Spleen (tissue), 11 donors: Measurements from ENCODE around the gene ADORA2A. TPM values are rescaled to one million over a fixed set of nuclear protein-coding genes. Genes with fewer than 3 reads are reported as not detected.

Experiments used
- DNase-seq: peaks from one replicate; pipeline ENCODE4 v3.0.0-alpha.2; 2020
- H3K27ac ChIP-seq, 8 donors: fragments of 200-600 bp; sonication (generic) in 7 of 8; 1 replicate in 4 of 8; 2 replicates in 4 of 8; pipeline versions ENCODE4 v1.5.0 to v1.8.0; 2016 to 2021; ENCODE audit warnings: inconsistent platforms in 4 of 8, mild to moderate bottlenecking in 4 of 8, moderate library complexity in 1 of 8
- H3K27me3 ChIP-seq, 7 donors: fragments of 200-600 bp; sonication (generic) in 6 of 7; replicated peaks in 1 of 7; 1 replicate in 4 of 7; 2 replicates in 3 of 7; pipeline versions ENCODE4 v1.5.0 to v1.8.0; 2016 to 2021; ENCODE audit warnings: inconsistent platforms in 3 of 7, mild to moderate bottlenecking in 1 of 7
- H3K36me3 ChIP-seq, 6 donors: fragments of 200-600 bp; sonication (generic) in 5 of 6; 1 replicate in 4 of 6; 2 replicates in 2 of 6; pipeline versions ENCODE4 v1.5.0 to v1.8.0; 2016 to 2021; ENCODE audit warnings: inconsistent platforms in 2 of 6
- H3K4me1 ChIP-seq, 6 donors: fragments of 200-600 bp; sonication (generic) in 5 of 6; 1 replicate in 3 of 6; 2 replicates in 3 of 6; pipeline versions ENCODE4 v1.5.0 to v1.8.0; 2016 to 2021; ENCODE audit warnings: inconsistent platforms in 3 of 6
- H3K4me3 ChIP-seq, 8 donors: fragments of 200-600 bp; sonication (generic) in 7 of 8; 1 replicate in 4 of 8; 2 replicates in 4 of 8; pipeline versions ENCODE4 v1.5.0 to v1.8.0; 2016 to 2021; ENCODE audit warnings: inconsistent platforms in 4 of 8, mild to moderate bottlenecking in 4 of 8, moderate library complexity in 2 of 8
- H3K9me3 ChIP-seq, 8 donors: fragments of 200-600 bp; sonication (generic) in 7 of 8; 1 replicate in 4 of 8; 2 replicates in 4 of 8; pipeline versions ENCODE4 v1.5.0 to v1.8.0; 2016 to 2021; ENCODE audit warnings: inconsistent platforms in 4 of 8
- CTCF ChIP-seq, 11 experiments: fragments of 200-600 bp in 7 of 11; fragments of 450-650 bp in 4 of 11; sonication (generic) in 4 of 11; IDR thresholded peaks in 8 of 11; conservative IDR thresholded peaks in 3 of 11; 1 replicate in 7 of 11; 2 replicates in 4 of 11; pipeline versions ENCODE4 v1.4.0 to v1.8.0; 2016 to 2021; ENCODE audit warnings: antibody characterized with exemption in 11 of 11, inconsistent platforms in 4 of 11, mild to moderate bottlenecking in 1 of 11
- POLR2A ChIP-seq, 3 donors: fragments of 450-650 bp; IDR thresholded peaks; one replicate each; pipeline ENCODE4 v1.5.1; 2017; ENCODE audit warnings: antibody characterized with exemption in 3 of 3, mild to moderate bottlenecking in 1 of 3
- POLR2AphosphoS5 ChIP-seq, 3 donors: sonication (generic); formaldehyde crosslinking; IDR thresholded peaks; one replicate each; pipeline ENCODE4 v1.5.1; 2017; ENCODE audit warnings: antibody characterized with exemption in 3 of 3
- WGBS, 5 donors: extraction: QIAGEN DNeasy Blood & Tissue Kit in 3 of 5; methylation state at CpG; one replicate each; pipeline versions ENCODE4 v1.1.5 to v1.1.7; 2013 to 2018; 5-methylcytosine and 5-hydroxymethylcytosine counted together
- intact Hi-C: fragments of 100-400 bp; cut with DNase I; formaldehyde crosslinking; loops from one replicate; pipeline ENCODE4 v1.15.0; 2023; ENCODE audit warnings: low total_unique reads
- polyA plus RNA-seq, 3 donors: library from polyadenylated mRNA; stranded (reverse); fragments of 200-250 nt; gene quantifications; one replicate each; pipeline ENCODE4 v1.2.1, GENCODE V29; 2013
- total RNA-seq, 7 donors: library from RNA; depleted of rRNA in 3 of 7; stranded (reverse); fragments of >200 nt in 3 of 7; fragmentation: NEBNext Ultra II Directional in 4 of 7; extraction: Animal tissue kit (Norgen Biotek cat#: 25700) in 4 of 7; gene quantifications; one replicate each; pipeline versions ENCODE4 v1.1.0 to v1.2.1, GENCODE V29; 2016 to 2021
- donor health status: healthy with polysubstance abuse.
- donor health status: DM: no; HTN: no; CAD: no; lungs with moderate emphysema.
- donor health status: DM: no; HTN: no; CAD: no.
- donor health status: Bipolar disorder and iron deficiency.
- donor health status: healthy.
- donor health status: DM: no; HTN: no; CAD: no.
- donor health status: DM: yes; HTN: yes; CAD: no.

ADORA2A gene
- total and polyA plus RNA-seq, 10 donors: 8.3 to 31.1 (median 20.2) TPM

- Histone ChIP-seq H3K36me3 (peaks cover 0 to 67% (median 10%) of the 10 kb centered on the region in 6 donors), H3K4me3 (no peak overlapping the region), H3K9me3 (no peaks in the 10 kb centered on the region), H3K27ac (peak overlapping the region in 7 of 8 donors; percentile 44 to 85 (median 77)), H3K27me3 (no peaks in the 10 kb centered on the region), H3K4me1 (peaks cover 34 to 96% (median 66%) of the 10 kb centered on the region in 6 donors)
- intact Hi-C loops: no loop called here
- DNase-seq: no peak
- TF ChIP-seq CTCF (IDR thresholded peaks at IDR 0.05 in 8 of 11, conservative IDR thresholded peaks at IDR 0.05 in 3 of 11) (no peak), POLR2AphosphoS5 (IDR thresholded peaks at IDR 0.05) (peak in 1 of 3 donors; percentile 67), POLR2A (IDR thresholded peaks at IDR 0.05) (no peak)
- WGBS, 5 donors: 17 to 35% (median 22%) methylated on average over 3 of the region's 3 CpGs
These were observed 24.8 kb upstream of the ADORA2A start for GRCh38 chr22:24402460-24403192.

DNA sequence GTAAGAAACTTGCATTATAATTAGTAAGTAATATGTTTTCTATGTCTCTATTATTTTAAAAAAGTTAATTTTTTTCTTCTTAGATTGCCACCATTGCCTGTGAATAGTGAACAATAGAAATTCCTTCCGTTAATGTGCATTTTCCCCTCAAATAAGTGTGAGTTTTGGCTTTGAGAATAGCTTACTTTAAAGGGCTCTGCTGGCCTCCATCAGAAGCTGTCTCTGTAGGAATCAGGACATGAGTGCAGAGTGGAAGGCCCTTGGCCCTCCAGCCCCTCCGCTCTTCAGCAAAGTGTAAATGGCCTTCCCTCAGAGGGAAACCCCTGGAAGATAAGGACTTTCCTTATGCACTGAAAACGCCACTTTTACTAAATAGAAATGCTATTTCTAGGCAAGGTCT is 24.1 kb upstream of the ADORA2A start:
- Histone ChIP-seq H3K4me1 (peaks cover 34 to 96% (median 64%) of the 10 kb centered on the region in 6 donors), H3K27ac (peak overlapping the region in 7 of 8 donors; percentile 44 to 85 (median 77))
- WGBS, 5 donors: 74 to 86% (median 80%) methylated on average over 3 of the region's 3 CpGs

GRCh38 chr22:24404561-24405275 is 22.7 kb upstream of the ADORA2A start:
- 85 to 91% (median 90%) methylated on average over 9 of the region's 9 CpGs for WGBS, 5 donors
- TF ChIP-seq POLR2A (IDR thresholded peaks at IDR 0.05) (no peak), CTCF (IDR thresholded peaks at IDR 0.05 in 8 of 11, conservative IDR thresholded peaks at IDR 0.05 in 3 of 11) (no peak)
- DNase-seq: no peak
- H3K36me3 ChIP-seq: peaks cover 0 to 74% (median 8%) of the 10 kb centered on the region in 6 donors
- H3K27ac ChIP-seq: peak overlapping the region in 4 of 8 donors; percentile 72 to 85 (median 82)
- no peaks in the 10 kb centered on the region for H3K9me3 ChIP-seq
- H3K4me1 ChIP-seq: peaks cover 34 to 94% (median 59%) of the 10 kb centered on the region in 6 donors
- intact Hi-C loops: no loop called here
- no peak overlapping the region for H3K4me3 ChIP-seq
- H3K27me3 ChIP-seq: no peaks in the 10 kb centered on the region

More for the DNA sequence above, 24.1 kb upstream of the ADORA2A start:
- intact Hi-C loops: no loop called here
- no peak overlapping the region for H3K4me3 ChIP-seq
- no peak for DNase-seq
- H3K9me3 ChIP-seq: no peaks in the 10 kb centered on the region
- peaks cover 0 to 67% (median 8%) of the 10 kb centered on the region in 6 donors for H3K36me3 ChIP-seq
- no peaks in the 10 kb centered on the region for H3K27me3 ChIP-seq
- TF ChIP-seq CTCF (IDR thresholded peaks at IDR 0.05 in 8 of 11, conservative IDR thresholded peaks at IDR 0.05 in 3 of 11): no peak
- no peak for TF ChIP-seq POLR2A (IDR thresholded peaks at IDR 0.05)
- TF ChIP-seq POLR2AphosphoS5 (IDR thresholded peaks at IDR 0.05): no peak
